HepG2 (cell line): Measurements from ENCODE around the gene PRPSAP1. TPM values are rescaled to one million over a fixed set of nuclear protein-coding genes. Genes with fewer than 3 reads are reported as not detected.

ENCODE experiments used
- ATAC-seq: fragments of 200-7000 bp; cut with Tn5 transposase; 3 replicates; pipeline ENCODE4 v1.9.1; 2020; ENCODE audit warnings: mild to moderate bottlenecking, moderate library complexity
- BruUV-seq: library from RNA; stranded (reverse); fragments of 400-500 nt; replicated peaks from 2 replicates; lab custom pipeline; 2021; lab: Mats Ljungman, UMichigan
- CTCF ChIA-PET: fragments of 300-600 bp; formaldehyde crosslinking; extraction: SDS; loops from one replicate; lab custom pipeline; 2021; ENCODE audit warnings: low total read pairs, inconsistent platforms, low intra/inter-chr PET ratio; lab: Yijun Ruan, JAX
- POLR2A ChIA-PET: fragments of 350-600 bp; sonication (Branson Sonifier 250); formaldehyde crosslinking; loops from one replicate; lab custom pipeline; 2020; ENCODE audit warnings: antibody characterized with exemption, inconsistent platforms; lab: Yijun Ruan, JAX
- DNase-seq: peaks from one replicate; pipeline ENCODE4 v3.0.0-alpha.2; 2015; ENCODE audit warnings: low spot score
- FAIRE-seq: peaks from 3 replicates; lab custom pipeline; 2011; peaks lifted over from hg19 to GRCh38; lab: Jason Lieb, UNC
- H2AFZ ChIP-seq: one replicate; pipeline ENCODE4 v1.6.1; 2011; ENCODE audit warnings: low read length, inconsistent platforms
- H3K27ac ChIP-seq: fragments of 300-600 bp; 3 replicates; pipeline ENCODE4 v1.8.0; 2011; ENCODE audit warnings: mixed run types, mild to moderate bottlenecking, mixed read lengths, low read length, inconsistent platforms; ENCODE audit not compliant: insufficient read depth; ENCODE audit errors: extremely low read length
- H3K27me3 ChIP-seq, 2 experiments: fragments of 200-600 bp in 1 of 2; 2 replicates in 1 of 2; 3 replicates in 1 of 2; pipeline versions ENCODE4 v1.6.0 to v1.8.0; 2011; ENCODE audit warnings: low read length in 2 of 2, mild to moderate bottlenecking in 2 of 2, moderate library complexity in 2 of 2, inconsistent platforms in 1 of 2; ENCODE audit not compliant: insufficient read depth in 2 of 2, control insufficient read depth in 1 of 2
- H3K36me3 ChIP-seq, 2 experiments: fragments of 200-600 bp in 1 of 2; replicated peaks in 1 of 2; 2 replicates in 1 of 2; 3 replicates in 1 of 2; pipeline versions ENCODE4 v1.5.1 to v1.8.0; 2011; ENCODE audit warnings: low read length in 2 of 2, inconsistent platforms in 1 of 2; ENCODE audit not compliant: insufficient read depth in 2 of 2, control insufficient read depth in 1 of 2
- H3K4me1 ChIP-seq: 2 replicates; pipeline ENCODE4 v1.5.1; 2012; ENCODE audit warnings: low read length, inconsistent platforms; ENCODE audit not compliant: insufficient read depth
- H3K4me2 ChIP-seq: 2 replicates; pipeline ENCODE4 v1.6.0; 2011; ENCODE audit warnings: low read depth, low read length, inconsistent platforms
- H3K4me3 ChIP-seq, 3 experiments: fragments of 200-600 bp in 1 of 3; sonication (generic), shearing (Covaris generic) in 1 of 3; replicated peaks in 1 of 3; 2 replicates each; pipeline ENCODE4 v1.5.1; 2011 to 2016; ENCODE audit warnings: low read length in 3 of 3, inconsistent platforms in 2 of 3, low read depth in 2 of 3, mild to moderate bottlenecking in 2 of 3, control low read depth in 1 of 3, mixed read lengths in 1 of 3; ENCODE audit not compliant: insufficient read depth in 1 of 3
- H3K79me2 ChIP-seq: one replicate; pipeline ENCODE4 v1.6.1; 2011; ENCODE audit warnings: low read length, inconsistent platforms; ENCODE audit not compliant: insufficient read depth
- H3K9ac ChIP-seq: 2 replicates; pipeline ENCODE4 v1.6.0; 2011; ENCODE audit warnings: mild to moderate bottlenecking, low read depth, low read length, inconsistent platforms; ENCODE audit not compliant: insufficient read depth
- H3K9me3 ChIP-seq: 2 replicates; pipeline ENCODE4 v1.5.1; 2012; ENCODE audit warnings: mild to moderate bottlenecking, low read length
- H4K20me1 ChIP-seq: 2 replicates; pipeline ENCODE4 v1.6.0; 2011; ENCODE audit warnings: inconsistent platforms, mild to moderate bottlenecking, low read length, moderate library complexity; ENCODE audit not compliant: insufficient read depth
- ARNTL ChIP-seq: sonication (generic); formaldehyde crosslinking; IDR thresholded peaks from 2 replicates; pipeline ENCODE4 v1.4.0; 2020; ENCODE audit warnings: mild to moderate bottlenecking, missing genetic modification reagents
- GABPB1 ChIP-seq: IDR thresholded peaks from 2 replicates; pipeline ENCODE4 v1.6.1; 2016; ENCODE audit warnings: mild to moderate bottlenecking, missing genetic modification reagents, moderate library complexity, missing compliant biosample characterization
- MYNN ChIP-seq: sonication (generic); formaldehyde crosslinking; IDR thresholded peaks from 2 replicates; pipeline ENCODE4 v1.4.0; 2020; ENCODE audit warnings: mild to moderate bottlenecking, low read depth, missing genetic modification reagents
- PCBP1 ChIP-seq: fragments of 200-400 bp; formaldehyde crosslinking; IDR thresholded peaks from 2 replicates; pipeline ENCODE4 v1.6.1; 2017; ENCODE audit warnings: mild to moderate bottlenecking, low read depth, low read length, borderline replicate concordance
- TSC22D2 ChIP-seq: sonication (generic); formaldehyde crosslinking; IDR thresholded peaks from 2 replicates; pipeline ENCODE4 v1.5.1; 2020; ENCODE audit warnings: missing genetic modification reagents, mild to moderate bottlenecking, borderline replicate concordance
- ZKSCAN8 ChIP-seq: IDR thresholded peaks from 2 replicates; pipeline ENCODE4 v1.6.1; 2016; ENCODE audit warnings: borderline replicate concordance, missing genetic modification reagents, missing compliant biosample characterization
- ZNF883 ChIP-seq: sonication (generic); formaldehyde crosslinking; IDR thresholded peaks from 2 replicates; pipeline ENCODE4 v1.5.1; 2020; ENCODE audit warnings: mild to moderate bottlenecking, missing genetic modification reagents; ENCODE audit errors: not compliant biosample characterization
- WGBS: methylation state at CpG from one replicate; pipeline ENCODE4 v1.1.6; 2017; ENCODE audit warnings: low lambda C conversion rate; 5-methylcytosine and 5-hydroxymethylcytosine counted together
- in situ Hi-C: cut with HindIII; loops from 2 replicates; pipeline ENCODE4 v1.10.0; 2017; ENCODE audit warnings: low pct_unique_long_range_greater_than_20kb; ENCODE audit not compliant: extremely low pct_ligation_motif_present
- intact Hi-C: fragments of 100-400 bp; cut with micrococcal nuclease; formaldehyde crosslinking; loops from one replicate; pipeline ENCODE4 v1.10.0; 2022; ENCODE audit not compliant: unreplicated experiment
- polyA plus RNA-seq, 8 experiments: library from polyadenylated mRNA; depleted of rRNA in 3 of 8; stranded (reverse) in 7 of 8; unstranded in 1 of 8; fragments of >200 nt; fragmentation: Illumina TruSeq in 4 of 8; extraction: Trizol in 4 of 8; gene quantifications; 2 replicates each; pipeline versions ENCODE4 v1.2.1 to v1.2.3, GENCODE V29; 2011 to 2016; ENCODE audit warnings: low read depth in 4 of 8, missing spikeins in 1 of 8, mixed read lengths in 1 of 8; ENCODE audit not compliant: insufficient read depth in 1 of 8
- total RNA-seq, 5 experiments: library from RNA; depleted of rRNA; stranded (reverse); fragments of >200 nt; fragmentation: Illumina TruSeq; extraction: Trizol; gene quantifications; 2 replicates each; pipeline ENCODE4 v1.2.3, GENCODE V29; 2016; ENCODE audit warnings: low read depth in 1 of 5
- TF ChIP-seq, protein P1 (sequence below): sonication (generic); formaldehyde crosslinking; IDR thresholded peaks from 2 replicates; pipeline ENCODE4 v1.4.0; 2020; ENCODE audit warnings: missing genetic modification reagents, mild to moderate bottlenecking, borderline replicate concordance
- TF ChIP-seq, protein P2 (sequence below): sonication (generic); formaldehyde crosslinking; IDR thresholded peaks from 2 replicates; pipeline ENCODE4 v1.5.0; 2020; ENCODE audit warnings: missing genetic modification reagents

The PRPSAP1 gene
- total and polyA plus RNA-seq, 2 of the 13 experiments (the other 11 are each of a cell fraction or from before 2014, with no cell fraction given), result 91.1 to 314 TPM

DNA sequence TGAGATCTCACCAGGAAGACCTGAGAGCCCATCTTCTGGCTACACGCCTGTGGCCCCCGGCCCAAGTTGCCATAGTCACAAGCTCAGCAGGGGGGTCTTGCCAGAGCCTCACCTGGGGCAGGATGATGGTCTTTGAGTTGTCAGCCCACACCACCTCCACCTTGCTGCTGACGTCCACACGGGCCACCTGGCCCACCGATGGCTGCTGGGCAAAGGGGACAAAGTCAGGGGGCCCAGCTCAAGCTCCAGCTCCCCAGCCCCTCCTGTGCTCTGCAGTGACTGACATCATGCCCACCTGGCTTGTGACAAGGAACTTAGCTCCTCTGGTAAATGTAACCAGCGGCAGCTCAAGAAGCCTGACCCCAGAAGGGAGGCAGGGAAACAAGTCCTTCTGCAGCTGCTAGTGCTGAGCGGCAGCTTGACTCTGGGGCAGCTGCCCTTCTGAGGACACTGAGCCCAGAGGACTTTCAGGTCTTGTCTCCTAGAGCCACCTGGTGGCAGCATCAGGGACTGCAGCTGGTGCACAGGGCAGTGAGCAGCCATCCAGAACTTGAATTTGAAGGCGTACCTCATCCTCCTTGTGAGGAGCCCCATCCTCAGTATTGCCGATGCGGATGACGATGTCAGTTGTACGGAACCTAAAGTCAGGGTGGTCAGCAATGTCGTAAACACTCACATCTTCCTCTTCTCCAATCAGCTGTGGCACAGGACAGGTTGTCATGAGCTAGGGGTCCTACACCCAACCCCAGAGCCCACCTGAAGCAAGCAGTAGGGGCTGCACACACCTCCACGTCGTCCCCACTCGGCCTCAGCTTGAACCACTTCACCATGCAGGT lies 44.2 kb upstream of the PRPSAP1 start (continued):
- TF ChIP-seq, protein P1, sequence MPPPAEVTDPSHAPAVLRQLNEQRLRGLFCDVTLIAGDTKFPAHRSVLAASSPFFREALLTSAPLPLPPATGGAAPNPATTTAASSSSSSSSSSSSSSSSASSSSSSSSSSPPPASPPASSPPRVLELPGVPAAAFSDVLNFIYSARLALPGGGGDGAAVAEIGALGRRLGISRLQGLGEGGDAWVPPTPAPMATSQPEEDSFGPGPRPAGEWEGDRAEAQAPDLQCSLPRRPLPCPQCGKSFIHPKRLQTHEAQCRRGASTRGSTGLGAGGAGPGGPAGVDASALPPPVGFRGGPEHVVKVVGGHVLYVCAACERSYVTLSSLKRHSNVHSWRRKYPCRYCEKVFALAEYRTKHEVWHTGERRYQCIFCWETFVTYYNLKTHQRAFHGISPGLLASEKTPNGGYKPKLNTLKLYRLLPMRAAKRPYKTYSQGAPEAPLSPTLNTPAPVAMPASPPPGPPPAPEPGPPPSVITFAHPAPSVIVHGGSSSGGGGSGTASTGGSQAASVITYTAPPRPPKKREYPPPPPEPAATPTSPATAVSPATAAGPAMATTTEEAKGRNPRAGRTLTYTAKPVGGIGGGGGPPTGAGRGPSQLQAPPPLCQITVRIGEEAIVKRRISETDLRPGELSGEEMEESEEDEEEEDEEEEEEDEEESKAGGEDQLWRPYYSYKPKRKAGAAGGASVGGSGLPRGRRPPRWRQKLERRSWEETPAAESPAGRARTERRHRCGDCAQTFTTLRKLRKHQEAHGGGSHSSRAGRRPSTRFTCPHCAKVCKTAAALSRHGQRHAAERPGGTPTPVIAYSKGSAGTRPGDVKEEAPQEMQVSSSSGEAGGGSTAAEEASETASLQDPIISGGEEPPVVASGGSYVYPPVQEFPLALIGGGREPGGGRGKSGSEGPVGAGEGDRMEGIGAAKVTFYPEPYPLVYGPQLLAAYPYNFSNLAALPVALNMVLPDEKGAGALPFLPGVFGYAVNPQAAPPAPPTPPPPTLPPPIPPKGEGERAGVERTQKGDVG, result no peak; the same call in 1 of the 2 replicates
- no peak for TF ChIP-seq PCBP1
- TF ChIP-seq, protein P2, sequence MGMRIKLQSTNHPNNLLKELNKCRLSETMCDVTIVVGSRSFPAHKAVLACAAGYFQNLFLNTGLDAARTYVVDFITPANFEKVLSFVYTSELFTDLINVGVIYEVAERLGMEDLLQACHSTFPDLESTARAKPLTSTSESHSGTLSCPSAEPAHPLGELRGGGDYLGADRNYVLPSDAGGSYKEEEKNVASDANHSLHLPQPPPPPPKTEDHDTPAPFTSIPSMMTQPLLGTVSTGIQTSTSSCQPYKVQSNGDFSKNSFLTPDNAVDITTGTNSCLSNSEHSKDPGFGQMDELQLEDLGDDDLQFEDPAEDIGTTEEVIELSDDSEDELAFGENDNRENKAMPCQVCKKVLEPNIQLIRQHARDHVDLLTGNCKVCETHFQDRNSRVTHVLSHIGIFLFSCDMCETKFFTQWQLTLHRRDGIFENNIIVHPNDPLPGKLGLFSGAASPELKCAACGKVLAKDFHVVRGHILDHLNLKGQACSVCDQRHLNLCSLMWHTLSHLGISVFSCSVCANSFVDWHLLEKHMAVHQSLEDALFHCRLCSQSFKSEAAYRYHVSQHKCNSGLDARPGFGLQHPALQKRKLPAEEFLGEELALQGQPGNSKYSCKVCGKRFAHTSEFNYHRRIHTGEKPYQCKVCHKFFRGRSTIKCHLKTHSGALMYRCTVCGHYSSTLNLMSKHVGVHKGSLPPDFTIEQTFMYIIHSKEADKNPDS (CRISPR knock-in tag), result no peak

DNA sequence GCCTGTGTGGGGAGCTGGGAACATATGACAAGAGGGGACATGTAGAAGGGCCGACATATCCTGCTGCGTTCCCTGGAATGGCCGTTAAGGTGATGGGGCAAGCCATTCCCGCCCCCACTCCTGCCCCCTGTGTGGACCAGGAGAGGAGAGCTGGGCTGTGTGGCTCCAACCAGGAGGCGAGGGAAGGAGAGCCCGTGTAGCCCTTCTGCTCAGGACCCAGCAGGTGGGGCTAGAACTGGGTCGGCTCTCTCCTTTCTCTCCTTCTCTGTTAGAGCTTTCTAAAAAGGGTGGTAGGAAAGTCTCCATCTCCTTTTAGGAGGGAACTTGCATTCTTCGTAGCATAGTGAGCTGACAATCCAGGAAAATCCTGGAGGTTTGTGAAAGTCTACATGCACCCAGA lies 43.5 kb upstream of the PRPSAP1 start:
- Histone ChIP-seq H3K9ac (no peak overlapping the region), H3K4me2 (no peak overlapping the region), H3K27me3 (no peaks in the 10 kb centered on the region)
- ChIA-PET CTCF (interaction anchor here (1.2 to 2.3 kb wide), 3 partner anchors 12 to 93 kb away, joined by 4 to 14 read pairs (median 4); no protein-coding TSS in a partner anchor), POLR2A (interaction anchor here (0.8 to 2.6 kb wide), 15 partner anchors 9 to 133 kb away, joined by 3 to 18 read pairs (median 5); partner anchors contain the start of genes SPHK1 and UBALD2)
- 91% methylated on average over 8 of the region's 8 CpGs for WGBS
- TF ChIP-seq GABPB1 (CRISPR knock-in tag) (no peak), MYNN (CRISPR knock-in tag) (no peak), ARNTL (CRISPR knock-in tag) (no peak), ZNF883 (CRISPR knock-in tag) (no peak), TSC22D2 (CRISPR knock-in tag) (no peak), ZKSCAN8 (CRISPR knock-in tag) (no peak)
- TF ChIP-seq, all 625 proteins: peak for 0
- Histone ChIP-seq H3K27ac (no peak overlapping the region), H3K36me3 (peaks cover 66 to 81% of the 10 kb centered on the region in 2 experiments), H3K4me1 (no peaks in the 10 kb centered on the region), H4K20me1 (peaks cover 4% of the 10 kb centered on the region; the same call in 1 of the 2 replicates), H2AFZ (no peak overlapping the region), H3K79me2 (no peaks in the 10 kb centered on the region), H3K4me3 (no peak overlapping the region), H3K9me3 (no peaks in the 10 kb centered on the region)
- FAIRE-seq, result no peak
- no peak for DNase-seq
- intact Hi-C loops (no loop called here), in situ Hi-C loops (loop anchor here (5.0 kb wide), 1 partner anchor 95 kb away; no protein-coding TSS in a partner anchor)
- BruUV-seq, result no TSS peak
- ATAC-seq, result peak; percentile 10; the same call in 1 of the 3 replicates
